GM18499 (cell line): ENCODE results near the gene CTSD.

ENCODE experiments used
- ATAC-seq: cut with Tn5 transposase; IDR thresholded peaks from one replicate; pipeline ENCODE4 v1.9.1; 2021; ENCODE audit warnings: moderate number of reproducible peaks; ENCODE audit not compliant: insufficient read depth, unreplicated experiment

The CTSD gene

DNA sequence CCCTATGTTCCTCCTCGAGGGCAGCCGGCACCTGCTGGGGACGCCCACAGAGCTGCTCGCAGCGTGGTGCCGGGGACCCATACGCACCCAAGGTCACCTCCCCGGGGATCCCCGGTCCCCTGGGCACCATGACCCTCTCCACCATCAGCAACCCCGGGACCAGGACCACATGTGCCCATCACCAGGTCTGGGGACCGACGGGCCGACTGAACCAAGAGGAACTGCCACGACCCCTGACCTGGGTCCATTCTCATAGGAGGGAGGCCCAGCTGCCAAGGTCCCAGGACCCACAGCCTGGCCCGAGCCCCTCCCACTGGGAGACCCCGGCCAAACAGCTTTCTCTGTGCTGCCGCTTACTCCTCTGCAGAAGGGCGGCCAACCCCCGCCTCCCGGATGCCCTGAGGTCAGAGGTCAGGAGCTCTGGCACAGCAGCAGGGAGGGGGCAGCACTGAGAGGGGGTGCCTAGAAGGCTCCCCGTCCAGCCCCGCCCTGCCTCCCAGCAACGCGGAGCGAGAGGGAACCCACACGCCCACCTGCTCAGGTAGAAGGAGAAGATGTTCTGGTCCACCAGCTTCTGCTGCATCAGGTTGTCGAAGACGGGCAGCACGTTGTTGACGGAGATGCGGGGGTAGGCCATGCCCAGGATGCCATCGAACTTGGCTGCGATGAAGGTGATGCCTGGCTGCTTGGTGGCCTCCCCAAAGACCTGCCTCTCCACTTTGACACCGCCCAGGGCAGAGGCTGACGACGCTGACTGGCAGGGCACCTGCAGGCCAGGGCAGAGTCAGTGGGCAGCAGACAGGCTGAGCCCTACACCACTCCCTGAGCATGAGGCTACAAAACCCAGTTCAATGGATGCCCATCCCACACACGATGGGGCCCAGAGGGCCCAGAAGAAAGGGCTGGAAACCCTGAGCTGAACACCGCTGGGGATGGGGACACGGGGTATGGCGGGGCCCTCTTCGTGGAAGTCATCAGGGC, 6.6 kb downstream of the CTSD start:
- ATAC-seq: no peak

DNA sequence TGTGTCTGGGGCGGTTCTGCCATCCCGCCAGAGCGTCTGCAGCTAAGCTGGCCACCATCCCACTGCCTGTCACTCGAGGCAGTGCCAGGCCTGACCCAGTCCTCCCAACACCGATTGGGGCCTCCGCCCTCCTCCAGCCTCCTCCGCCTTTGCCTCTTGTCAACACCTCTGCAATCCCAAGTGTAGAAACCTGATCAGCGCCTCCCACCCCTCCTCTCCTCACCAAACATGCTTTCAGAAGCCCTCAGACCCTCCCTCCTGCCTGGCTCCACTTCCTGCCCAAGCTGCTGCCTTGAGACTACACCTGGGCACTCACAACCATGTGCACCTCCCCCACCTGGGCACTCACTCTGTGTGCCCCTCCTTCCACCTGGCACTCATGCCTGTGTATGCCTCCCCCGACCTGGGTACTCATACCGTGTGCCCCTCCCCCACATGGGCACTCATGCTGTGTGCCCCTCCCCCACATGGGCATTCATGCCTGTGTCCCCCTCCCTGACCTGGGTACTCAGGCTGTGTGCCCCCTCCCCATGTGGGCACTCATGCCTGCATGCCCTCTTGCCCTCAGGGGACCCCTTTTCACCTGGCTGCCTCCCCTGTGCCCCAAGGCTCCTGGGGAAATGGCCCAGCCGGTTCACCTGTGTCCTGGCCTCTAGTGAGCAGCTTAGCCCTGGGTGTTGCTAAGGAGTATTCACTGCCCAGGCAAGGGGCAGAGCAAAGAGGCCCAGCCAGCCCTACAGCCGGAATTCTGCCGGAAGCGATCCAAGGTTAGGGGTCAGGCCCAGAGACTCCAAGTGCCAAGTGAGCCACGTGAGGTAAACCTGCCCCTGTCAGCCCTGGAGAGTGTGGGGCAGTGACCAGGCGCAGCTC, 7.8 kb downstream of the CTSD start:
- no peak for ATAC-seq

DNA sequence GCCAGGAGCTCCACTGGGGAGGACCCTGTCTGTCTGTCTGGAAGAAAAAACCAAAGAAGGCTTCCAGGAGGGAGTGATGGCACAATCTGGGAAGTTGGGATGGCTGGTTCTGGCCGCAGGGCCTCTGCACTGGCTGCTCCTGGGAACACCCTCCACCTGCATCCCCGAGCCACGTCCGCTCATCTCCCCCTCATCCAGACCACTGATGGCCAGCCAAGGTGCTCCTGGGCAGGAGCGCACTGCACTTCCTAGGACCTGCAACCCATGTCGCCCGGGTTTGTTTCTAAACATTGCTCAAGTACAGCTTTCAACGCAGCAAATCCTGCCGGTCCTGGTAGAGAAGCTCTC, 8.4 kb downstream of the CTSD start:
- no peak for ATAC-seq

DNA sequence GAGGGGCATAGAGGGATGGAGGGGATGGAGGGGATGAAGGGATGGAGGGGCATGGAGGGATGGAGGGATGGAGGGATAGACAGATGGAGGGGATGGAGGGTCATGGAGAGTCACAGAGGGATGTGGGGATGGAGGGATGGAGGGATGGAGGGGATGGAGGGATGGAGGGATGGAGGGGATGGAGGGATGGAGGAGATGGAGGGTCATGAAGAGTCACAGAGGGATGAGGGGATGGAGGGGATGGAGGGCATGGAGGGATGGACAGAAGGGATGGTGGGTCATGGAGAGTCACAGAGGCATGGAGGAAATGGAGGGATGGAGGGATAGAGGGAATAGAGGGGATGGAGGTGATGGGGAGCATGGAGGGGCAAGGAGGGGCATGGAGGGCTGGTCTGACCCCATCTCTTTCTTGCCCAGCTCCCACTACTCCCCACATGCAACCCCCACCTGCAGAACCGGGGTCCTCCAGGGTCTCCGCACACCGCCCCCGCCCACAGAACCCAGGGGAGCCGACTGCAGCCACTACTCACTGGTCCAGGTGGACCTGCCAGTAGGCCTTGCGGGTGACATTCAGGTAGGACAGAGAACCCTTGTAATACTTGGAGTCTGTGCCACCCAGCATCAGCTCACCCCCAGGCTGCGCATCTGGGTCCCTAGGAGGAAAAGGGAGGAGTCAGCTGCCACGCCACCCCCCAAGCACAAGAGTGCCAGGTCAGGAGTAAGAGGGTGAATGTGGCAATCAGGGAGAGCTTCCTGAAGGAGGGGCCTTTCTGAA, 9.2 kb downstream of the CTSD start:
- no peak for ATAC-seq

DNA sequence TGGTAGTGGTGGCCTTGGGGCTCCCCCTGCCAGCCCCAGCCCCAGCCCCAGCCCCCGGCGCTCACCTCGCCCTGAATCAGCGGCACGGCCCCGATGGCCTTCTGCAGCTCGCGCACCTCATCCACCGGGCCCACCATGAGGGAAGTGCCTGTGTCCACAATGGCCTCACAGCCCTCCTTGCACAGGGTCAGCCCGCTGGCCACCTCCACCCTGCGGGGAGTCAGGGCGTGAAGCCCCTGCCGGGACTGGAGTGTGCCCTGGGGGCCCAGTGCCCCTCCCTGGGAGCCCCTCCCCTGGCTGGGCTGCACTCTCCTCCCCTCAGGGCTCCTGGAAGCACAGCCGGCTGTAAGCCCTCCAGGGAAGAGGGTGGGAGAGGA, 9.8 kb downstream of the CTSD start:
- ATAC-seq: no peak

DNA sequence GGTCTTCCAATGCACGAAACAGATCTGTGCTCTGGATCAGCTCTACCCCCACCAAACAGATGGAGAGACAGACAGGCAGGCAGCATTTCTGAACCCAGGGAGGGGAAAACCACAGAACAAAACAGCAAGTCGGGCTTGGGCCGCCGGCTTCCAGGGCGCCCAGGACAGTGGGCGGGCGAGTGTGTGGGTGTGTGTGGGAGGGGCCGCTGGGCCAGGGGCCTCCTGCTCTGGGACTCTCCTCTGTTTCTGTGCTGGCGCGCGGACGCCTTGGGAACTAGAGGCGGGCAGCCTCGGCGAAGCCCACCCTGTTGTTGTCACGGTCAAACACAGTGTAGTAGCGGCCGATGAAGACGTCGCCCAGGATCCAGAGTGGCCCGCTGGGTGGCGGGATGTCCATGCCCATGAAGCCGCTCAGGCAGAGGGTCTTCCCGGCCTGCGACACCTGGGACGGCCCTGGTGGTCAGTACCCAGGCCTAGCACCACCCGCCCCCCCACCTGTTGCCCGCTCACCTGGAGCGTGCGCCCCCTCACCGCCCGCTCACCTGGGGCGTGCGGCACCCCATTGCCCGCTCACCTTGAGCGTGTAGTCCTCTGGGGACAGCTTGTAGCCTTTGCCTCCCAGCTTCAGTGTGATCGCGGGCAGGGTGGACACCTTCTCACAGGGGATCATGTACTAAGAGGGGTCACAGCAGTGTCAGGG, 10.3 kb downstream of the CTSD start:
- no peak for ATAC-seq

DNA sequence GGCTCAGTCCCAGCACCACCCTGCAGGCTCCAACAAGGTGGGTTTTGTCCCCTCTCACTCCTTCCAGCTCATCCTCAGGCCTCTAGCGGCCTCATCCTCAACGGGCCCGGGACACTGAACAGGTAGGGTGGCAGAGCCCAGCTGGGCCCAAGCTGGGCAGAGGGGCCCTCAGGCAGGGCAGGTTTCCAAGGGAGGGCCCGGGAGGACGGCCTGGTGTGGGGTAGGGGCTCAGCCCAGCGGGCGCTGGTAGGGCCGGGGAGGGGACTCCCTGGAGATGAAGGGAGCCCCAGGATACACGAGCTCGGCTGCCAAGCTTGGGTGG, 10.9 kb downstream of the CTSD start:
- no peak for ATAC-seq

DNA sequence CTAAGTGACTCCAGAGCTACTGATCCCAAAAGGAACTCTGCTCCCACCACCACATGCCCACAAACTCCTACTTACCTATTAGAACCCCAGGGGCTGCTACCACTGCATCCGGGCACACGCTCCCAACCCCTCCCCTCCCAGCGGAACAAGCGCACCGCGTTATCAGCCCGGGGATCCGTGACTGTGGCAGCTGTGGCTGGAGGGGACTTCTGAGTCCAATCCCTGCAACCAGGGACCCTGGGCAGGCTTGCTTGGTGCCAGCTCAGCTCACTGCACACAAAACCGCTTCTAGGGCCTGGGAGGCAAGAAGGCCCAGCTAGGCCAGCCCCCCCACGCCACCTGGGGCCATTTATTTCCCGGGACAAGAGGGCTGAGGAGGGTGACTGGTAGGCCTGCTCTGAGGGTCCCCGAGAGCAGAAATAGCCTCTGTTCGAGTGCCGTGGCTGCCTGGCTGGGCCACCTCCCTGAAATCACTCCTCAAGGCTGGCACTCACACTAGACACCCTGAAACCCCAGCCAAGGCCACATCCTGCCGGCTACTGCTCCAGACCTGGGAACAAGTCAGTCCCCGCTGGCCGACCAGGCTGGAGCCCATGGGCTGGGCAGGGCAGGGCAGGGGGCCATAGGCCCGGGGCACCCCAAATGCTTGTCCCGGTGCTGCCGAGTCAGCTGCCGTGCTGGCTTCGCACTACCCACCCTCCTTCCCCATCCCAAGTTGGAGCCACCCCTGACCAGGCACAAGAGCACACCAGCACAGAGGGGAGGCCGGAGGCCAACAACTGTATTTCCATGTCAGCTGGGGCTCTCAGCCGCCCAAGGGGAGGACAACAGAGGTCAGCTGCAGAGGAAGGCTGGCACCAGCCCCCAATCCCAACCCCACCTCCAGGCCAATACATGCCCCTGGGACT, 11.5 kb downstream of the CTSD start:
- ATAC-seq: no peak

DNA sequence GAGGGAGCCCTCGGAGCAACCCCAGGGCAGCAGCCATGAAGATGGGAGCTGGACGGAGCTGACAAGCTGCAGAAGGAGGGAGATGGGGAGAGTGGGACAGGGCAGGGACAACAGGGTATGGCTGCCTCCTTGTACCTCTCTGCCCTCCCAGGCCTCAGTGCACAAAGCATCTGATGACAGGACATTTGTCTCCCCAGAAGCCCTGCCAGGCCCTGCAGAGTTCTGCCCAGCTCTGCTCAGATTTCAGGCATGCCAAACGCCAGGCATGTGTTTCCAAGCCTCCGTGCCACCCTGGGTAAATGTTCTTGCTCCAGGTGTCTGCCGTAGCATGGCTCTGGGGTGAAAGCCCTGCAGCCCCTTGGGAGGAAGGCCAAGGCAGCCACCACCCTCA, 12.2 kb downstream of the CTSD start:
- ATAC-seq: no peak

DNA sequence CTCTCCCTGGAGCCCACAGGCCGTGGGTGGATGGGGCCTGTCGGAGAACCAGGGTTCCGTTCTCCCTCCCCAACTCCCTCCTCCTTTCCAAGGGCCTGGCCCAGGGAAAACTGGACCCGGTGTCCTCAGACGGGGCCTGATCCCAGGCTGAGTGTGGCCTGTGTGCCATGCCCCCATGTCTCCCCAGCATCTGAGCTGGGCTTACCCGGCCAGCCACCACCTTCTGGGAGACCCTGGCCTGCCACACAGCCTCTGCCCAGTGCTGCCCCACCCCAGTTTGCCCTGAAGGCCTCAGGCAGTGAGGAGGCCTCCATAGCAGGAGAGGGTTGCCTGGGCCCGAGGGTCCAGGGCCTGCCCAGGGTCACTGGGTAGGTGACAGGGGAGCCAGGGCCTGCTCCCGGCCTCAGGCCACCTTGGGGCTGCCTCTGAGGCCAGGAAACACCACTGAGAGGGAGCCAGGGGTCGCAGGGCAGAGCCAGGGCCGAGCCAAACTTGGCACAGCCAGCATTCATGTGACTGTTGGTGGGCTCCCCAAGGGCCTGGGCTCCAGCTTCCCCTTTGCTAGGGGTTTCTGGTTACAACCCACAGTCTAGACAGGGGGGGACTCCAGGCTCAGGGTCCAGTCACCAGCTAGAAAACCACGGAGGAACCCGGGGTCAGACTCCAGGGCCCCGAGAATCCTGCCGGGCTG, 12.7 kb downstream of the CTSD start:
- no peak for ATAC-seq

DNA sequence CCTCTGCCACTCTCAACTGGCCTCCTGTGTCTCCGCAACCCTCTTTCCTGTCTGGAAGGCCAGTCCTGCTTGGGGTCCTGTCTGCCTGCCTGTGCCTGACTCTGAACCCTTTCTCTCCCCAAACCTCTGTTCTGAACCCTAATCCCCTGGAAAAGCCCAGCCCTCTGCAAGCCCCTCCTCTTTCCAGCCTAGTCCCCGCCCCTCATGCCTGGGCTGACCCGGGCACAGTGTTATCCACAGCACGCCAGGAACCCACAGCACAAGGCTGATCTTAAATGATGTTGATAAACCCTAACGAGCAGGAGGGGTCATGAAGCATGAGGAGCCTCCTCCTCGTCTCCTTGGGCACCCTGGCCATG, 13.3 kb downstream of the CTSD start, which contains the start of gene IFITM10:
Gene IFITM10 (minus strand): TSS at position 115 of the 359 bp plus-strand sequence. CDS start 153 bp downstream, outside the sequence.
- no peak for ATAC-seq

DNA sequence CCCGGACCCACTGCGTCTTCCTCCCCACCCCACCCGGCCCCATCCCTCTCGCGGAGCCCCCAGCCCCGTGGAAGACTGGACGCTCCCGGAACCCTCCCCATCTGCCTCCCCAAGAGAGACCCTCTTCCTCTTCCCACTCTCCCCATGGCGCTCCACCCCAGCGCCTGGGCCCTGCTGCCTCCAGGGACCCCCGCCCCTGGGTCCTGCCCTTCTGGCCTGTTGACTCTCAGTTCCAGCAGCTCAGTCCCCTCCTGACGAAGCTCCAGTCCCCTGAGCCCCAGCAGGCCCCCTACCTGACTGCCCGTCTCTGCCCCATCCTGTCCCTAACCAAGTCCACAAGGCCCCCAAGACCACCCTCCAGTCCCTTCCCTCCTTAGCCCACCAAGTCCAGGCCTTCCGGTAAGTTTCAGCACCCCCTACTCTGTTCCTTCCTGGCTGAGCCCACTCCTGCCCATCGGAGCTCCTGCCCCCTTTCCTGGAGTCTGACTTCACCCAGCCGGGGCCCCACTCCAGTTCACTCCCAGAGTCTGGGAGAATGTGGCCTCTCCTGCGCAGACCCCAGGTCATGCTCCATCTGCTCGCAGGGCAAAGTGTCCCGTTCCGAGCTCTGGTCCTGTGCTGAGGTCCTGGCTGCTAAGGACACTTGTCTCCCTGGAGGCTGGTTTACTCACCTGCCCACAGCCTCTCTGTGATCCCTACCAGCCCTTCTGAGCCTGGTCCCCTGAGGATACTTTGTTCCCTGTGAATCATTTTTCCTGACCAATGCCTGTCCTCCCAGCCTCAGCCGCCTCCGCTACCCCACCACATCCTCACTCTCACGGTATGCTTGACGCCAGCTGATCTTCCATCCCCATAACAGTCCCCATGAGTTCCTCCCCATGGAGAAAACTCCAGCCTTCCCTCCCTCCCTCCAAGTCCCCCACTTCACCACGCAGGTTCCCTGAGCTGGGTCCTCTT, 14.1 kb downstream of the CTSD start:
- no peak for ATAC-seq

DNA sequence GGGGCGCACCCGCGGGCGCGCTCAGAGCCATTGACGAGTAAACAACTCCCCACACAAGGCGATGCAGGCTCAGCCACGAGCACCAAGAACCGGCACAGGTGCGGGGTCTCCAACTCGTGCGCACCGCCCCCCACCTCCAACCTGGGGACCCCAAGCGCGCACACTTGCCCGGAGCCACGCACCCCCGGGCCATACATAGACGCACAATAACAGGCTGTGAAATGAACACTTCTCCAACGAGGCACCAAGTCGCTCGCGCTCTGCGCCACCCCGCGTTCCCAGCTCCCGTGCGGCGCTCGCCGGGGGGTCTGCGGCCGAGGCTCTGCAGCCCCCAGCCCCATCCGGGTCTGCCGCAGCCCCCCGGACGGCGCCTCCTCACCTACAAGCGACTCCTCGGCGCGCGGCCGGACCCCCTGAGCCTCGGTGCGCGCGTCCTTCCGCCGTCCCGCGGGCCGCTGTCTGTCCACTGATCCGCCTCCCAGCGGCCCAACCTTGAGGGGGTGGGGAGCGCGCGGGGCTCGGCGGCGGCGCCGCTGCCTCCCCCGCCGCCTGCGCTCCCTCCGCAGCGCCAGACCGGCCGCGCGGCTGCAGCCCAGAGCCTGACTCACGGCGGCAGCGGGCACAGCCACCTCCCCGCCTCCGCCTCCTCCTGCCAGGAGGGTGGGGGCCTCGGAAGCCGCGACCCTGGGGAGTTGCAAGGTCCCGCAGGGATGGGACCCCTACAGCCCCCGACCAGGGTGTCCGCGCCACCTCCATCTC, 14.9 kb downstream of the CTSD start:
- no peak for ATAC-seq

DNA sequence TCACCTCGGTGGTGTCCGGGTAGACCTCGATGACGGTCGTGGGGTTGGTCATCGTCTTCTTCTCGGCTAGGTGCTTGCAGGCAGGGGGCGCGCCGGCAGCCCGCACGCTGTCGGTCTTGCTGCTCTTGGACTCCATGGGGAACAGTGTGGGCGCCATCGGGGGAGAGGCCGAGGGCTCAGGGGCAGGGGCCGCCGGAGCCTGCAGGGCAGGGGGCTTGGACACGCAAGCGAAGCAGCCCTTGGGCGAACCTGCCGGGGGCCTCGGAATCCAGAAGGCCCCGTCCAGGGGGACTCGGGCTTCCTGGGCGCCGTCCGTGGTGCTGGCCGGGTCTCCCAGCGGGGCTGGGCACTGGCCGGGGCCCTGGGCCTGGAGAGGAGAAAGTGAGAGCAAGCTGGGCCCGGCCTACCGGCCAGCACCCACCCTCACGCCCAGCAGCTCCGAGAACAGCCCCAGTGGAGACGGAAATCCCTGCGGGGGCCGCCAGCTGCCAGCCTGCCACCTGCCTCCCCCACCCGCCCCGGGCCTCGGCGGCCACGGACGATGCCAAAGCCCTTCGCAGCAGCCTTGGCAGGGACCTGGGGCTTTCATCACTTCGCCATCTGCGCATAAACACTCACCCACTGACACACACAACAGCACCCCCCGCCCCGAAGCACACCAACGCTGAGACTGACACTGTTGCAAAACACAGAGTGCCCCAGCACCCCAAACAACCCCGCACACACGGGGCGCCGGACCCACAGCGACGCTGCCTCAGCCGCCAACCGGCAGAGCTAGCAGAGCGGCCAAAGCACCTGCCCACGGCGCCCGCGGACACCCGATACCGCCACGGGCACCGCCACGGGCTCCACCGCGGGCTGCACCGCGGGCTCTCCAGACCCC, 15.7 kb downstream of the CTSD start:
- ATAC-seq: no peak

DNA sequence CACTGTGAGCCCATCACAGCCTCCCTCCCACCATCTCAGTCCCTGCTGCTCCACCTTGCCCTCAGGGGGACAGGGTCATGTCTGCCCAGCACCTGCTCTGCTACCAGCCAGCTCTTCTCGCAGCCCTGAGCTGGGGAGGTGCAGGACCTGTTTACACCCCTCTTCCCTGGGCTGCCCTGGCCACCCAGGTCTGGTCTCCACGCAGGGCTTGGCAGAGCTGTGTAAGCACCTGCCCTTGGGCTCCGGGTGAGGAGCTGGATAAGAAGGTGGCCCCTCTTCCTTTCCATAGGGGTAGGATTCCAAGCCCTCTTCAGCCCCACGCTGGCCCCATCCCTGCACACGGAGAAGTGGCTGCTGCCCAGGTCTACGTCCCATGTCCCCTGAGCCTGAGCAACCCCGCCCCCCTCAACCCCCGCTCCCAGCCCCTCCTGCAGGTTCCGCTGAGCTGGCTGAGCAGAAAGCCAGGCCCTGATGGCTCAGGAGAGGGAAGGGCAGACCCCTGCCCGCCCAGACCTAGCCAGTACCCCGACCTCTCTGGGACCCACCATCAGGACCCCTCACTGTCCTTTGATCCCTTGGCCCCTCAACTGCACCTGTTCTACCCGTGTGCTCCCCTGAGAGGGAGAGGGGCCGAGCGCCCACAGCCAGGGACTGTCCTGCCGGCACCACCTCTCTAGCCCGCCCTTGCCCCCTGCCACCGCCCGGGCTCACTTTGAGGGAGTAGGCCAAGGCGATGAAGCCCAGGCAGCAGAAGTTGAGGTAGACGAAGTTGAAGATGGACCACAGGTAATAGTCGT, 16.6 kb downstream of the CTSD start:
- no peak for ATAC-seq
